ENCODE measurements around the gene ZNF207.
"Not testable (repeated sequence)": the region's sequence is repeated elsewhere in the genome, so short reads cannot be mapped to it uniquely, and the experiment has no call there.

ZNF207 gene

GRCh38 chr17:32349854-32350665, at the start of gene ZNF207:
TSS of gene ZNF207 (plus strand) at chr17:32350157. CDS start at chr17:32350286, 129 bp downstream.
- DNase-seq, result peak; percentile 96

GRCh38 chr17:32302037-32302436, 47.9 kb upstream of the ZNF207 start:
- no peak for DNase-seq

DNA sequence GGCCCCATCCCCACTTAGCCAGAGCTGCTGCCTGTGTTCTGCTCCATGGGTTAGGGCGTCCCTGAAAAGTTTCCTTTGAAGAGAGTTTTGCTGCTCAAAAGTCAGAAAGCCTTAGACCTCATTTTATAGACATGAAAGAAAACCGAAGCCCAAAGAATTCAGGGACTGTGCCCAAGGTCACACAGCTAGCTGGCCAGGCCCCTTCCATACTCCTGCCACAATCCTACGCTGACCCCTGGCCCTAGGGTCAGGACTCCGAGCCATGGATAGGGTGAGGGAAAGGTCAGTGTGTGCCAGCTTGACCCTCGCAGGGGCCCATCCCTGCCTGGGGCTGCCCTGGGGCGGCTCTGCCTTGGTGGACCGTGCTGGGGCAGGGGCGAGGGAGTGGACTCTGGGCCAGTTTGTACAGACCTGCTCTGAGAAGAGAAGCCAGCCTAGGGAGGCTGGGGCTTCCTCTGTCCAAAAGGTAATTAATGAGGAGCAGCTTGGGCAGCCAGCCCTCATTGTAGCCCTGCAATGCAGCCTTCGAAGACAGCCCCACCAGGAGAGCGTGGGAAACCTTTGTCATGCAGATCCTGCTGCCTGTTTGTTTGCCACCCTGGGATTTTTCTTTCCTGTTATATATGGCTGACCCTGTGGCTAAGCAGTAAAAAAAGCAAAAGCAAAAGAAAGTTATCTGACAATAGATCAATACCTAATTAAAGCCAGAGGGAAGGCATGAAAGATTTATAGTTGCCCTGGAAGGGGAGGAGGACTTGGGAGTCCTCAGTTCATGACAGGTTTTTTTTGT, 46.9 kb upstream of the ZNF207 start:
- no peak for DNase-seq

DNA sequence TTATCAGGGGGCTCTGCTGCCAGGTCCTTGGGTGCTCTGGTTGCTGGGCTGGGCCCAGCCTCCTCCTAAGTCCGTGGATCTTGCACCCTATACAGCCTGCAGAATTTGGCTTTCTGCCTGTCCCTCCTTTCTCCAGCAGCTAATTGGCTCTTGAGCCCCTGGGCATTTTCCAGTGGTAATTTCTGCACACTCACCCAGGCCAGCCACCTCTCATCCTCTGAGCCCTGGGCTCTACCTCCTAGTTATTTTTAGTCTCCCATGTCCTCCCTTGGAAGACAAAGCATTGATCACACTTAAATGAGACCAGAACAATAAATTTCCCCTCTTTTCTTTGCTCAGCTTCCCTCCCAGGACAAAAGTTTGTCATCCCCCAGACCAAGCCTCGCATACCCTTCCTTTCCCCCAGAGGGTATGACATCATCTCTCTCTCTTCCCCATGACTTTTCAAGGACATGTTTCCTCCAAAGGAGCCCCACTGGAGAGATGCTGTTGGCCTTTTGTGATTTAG, 46.1 kb upstream of the ZNF207 start:
- no peak for DNase-seq

DNA sequence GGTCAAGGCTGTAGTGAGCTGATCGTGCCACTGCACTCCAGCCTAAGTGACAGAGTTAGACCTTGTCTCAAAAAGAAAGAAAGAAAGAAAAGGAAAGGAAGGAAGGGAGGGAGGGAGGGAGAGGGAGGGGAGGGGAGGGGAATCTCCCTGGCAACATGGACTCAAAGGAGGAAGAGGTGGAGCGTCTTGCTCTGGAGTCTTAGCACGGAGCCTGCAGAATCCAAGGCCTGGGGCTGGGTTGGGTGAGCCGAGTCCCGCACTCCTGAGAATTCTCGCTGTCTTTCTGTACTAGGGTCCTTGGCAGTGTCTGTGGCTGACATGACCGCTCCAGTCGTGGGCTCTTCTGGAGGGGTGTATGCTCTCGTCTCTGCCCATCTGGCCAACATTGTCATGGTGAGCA, 44.9 kb upstream of the ZNF207 start:
- no peak for DNase-seq

DNA sequence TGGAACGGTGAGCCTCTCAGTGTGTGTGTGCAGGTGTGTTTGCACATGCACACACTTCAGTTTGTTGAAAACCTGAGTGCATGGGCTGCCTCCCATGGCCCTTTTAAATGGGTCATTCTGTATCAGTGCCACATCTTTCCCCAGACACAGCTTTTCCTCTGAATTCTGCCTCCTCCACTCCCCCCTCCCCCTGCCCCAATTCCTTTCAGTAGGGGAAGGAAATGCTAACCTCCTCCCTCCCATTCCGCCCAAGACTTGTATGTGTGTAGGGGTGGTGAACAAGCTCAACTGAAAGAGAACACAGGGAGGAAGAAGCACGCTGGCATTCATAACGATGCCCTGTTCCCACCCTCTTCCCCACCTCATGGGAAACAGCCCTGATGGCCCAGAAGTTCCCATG, 42.3 kb upstream of the ZNF207 start:
- DNase-seq, result no peak

DNA sequence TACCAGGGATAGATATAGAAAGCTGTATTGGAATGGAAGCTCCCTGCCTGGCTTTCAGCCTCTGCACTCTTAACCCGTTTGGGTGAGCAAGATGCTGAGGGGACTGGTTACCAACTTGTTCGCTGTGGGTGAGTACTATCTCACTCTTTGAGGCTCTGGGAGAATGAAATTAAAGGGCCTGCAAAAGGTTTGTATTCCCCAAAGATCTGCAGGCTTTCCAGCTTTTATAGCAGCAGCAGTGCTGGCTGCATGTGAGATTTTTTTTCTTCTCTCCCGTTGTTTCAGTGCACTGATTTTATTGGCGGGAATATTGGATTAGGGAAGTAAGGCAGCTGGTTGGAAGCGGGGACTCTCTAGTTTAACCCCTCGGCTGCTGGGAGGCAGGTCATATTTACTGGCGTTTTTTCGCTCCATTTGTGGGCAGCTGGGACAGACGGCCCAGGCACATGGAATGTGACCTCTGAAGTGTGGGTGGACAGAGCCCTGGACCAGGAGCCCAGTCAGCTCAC, 38.9 kb upstream of the ZNF207 start:
- DNase-seq, result no peak

DNA sequence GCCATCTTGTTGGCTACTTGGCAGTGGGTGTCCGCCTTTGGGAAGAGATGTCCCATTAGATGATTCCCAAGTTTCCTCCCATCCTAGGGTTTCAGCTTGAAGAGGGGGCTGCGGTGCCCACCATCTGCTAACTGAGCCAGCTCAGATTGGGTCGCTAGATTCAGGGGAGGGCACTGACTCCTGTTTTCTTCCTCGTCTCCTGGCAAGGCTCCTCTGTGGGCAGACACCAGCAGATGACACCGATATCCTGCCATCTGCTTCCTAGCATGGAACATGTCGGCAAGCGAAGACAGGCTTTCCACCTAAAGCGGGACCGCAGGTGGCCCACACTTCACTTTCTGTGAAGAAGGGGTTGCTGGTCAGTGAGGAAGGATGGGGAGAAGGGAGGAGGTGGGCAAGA, 35.3 kb upstream of the ZNF207 start:
- no peak for DNase-seq

- no peak for DNase-seq
These were observed 34.8 kb upstream of the ZNF207 start for GRCh38 chr17:32315171-32315570.

DNA sequence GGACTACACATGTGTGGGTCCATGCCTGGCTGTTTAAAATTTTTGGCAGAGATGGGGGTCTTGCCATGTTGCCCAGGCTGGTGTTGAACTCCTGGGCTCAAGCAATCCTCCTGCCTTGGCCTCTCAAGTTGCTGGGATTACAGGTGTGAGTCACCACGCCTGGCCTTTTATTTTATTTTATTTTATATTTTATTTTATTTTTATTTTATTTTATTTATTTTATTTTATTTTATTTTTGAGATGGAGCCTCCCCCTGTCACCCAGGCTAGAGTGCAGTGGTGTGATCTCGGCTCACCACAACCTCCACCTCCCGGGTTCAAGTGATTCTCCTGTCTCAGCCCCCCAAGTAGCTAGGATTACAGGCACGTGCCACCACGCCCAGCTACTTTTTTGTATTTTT, 33.3 kb upstream of the ZNF207 start:
- not testable (repeated sequence) for DNase-seq

- no peak for DNase-seq
These were observed 32.6 kb upstream of the ZNF207 start for GRCh38 chr17:32317353-32317752.

- no peak for DNase-seq
These were observed 31.9 kb upstream of the ZNF207 start for GRCh38 chr17:32318071-32318470.

GRCh38 chr17:32319548-32319905, 30.4 kb upstream of the ZNF207 start:
- peak; percentile 78 for DNase-seq

- DNase-seq, result not testable (repeated sequence)
These were observed 29.9 kb upstream of the ZNF207 start for GRCh38 chr17:32320080-32320479.

GRCh38 chr17:32320847-32321246, 29.1 kb upstream of the ZNF207 start:
- no peak for DNase-seq

DNA sequence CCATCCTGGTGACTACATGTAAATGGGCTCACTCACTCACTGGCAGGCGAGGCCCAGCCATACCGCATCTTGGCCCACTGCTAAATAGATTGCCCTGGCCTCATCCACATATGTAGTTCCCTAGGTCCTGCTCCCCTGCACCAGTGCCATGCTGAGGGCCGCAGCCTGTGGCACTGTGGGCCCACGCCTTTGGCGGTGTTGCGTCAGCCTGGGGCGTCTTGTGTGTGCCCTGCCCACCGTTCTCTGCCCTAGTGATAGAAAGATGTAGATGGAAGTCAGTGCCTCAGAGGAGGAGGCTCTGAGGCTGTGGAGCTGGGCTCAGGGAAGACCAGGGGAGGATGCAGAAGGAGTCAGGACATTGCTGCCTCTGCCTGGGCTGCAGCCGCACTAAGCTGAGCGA, 26.9 kb upstream of the ZNF207 start:
- DNase-seq, result no peak

- DNase-seq, result peak; percentile 29
These were observed 26.0 kb upstream of the ZNF207 start for GRCh38 chr17:32323811-32324491.

GRCh38 chr17:32327911-32328310, 22.0 kb upstream of the ZNF207 start:
- DNase-seq, result no peak

DNA sequence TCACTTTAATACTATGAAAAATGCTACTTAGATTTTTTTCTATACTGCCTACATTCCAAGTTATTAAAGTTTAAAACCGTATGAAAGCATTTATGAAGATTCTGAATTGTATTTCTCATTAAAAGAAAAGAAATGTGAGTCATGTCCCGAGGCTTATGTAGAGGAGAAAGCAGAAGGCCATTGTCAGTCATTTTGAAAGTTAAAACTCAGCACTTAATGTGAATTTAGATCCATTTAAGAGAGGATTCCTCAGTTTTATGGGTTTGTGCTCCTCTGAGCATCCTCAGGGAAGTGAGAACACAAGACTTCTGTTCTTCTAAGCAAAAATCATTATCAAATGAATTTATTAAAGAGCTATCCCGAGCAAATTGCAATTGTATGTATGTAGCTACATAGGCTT, 19.8 kb upstream of the ZNF207 start:
- DNase-seq, result no peak

GRCh38 chr17:32331243-32332040, 18.5 kb upstream of the ZNF207 start:
- DNase-seq, result no peak

DNA sequence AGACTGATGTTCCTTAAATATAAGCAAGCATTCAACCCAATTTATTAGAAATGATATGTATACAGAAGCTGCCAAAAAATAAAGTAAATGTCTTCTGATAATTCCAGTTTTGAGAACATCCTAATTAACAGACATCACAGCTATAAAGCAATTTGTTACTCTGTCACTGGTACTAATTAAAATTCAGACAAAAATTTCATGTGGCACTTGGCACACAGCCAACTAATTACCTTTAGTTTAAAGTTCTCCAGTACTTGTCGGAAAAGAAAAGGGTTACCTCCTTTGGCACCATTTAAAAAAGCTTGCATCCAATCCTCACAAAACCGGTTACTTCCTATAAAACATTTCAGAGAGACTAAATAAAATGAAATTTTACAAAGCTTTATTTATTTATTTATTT, 16.8 kb upstream of the ZNF207 start:
- no peak for DNase-seq

DNA sequence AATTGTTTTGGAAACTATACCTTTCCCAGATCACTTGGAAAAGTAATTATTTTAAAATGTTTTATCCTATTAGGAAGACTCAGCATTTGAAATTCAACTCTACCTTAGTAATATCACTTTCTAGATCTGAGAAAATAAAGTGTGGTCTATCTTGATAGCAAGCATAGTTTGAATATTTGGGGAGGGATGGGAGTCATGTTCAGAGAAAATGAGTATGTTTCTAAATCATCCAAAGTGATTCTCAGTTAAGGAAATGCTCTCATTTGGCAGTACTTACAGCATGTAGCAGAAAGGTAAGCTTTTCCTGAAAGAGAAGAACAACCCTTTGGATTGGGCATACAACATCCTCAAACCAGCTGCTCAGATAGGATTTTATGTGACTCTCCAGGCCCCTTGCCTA, 14.9 kb upstream of the ZNF207 start:
- DNase-seq, result no peak

Measured in CD4-positive, alpha-beta T cell treated with Interleukin-17A for 4 hours (primary cell).